ENCODE data around the gene RHO.
"Not testable (repeated sequence)": the region's sequence is repeated elsewhere in the genome, so short reads cannot be mapped to it uniquely, and the experiment has no call there.

DNA sequence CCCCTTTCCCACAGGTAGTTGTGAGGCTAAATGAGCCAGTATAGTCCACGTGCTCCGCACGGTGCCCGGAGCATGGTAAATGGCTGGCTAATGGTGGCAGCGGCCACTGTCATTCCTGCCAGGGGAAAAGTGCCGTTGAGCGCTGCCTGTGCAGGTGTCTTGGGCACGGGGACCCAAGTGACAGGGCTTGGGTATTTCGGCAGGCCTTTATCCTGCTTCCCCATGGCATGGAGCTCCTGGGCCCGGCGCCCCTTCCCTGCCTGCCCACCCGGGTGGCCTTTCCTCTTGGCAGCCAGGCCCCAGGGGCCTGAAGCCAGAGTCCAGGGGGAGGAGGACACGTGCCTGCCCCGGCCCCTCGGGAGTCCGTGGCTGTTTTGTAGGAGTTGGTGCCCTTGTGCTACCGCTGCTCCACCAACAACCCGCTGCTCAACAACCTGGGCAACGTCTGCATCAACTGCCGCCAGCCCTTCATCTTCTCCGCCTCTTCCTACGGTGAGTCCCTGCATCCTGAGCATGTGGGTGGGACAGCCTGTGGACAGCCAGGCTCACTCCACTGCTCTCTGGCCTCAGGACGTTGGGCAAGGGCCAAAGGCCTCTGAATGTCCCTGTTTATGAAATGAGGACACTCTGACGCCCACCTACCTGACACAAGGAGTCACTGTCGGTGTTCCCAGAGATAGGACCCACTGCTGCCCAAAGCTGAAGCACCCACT lies 13.2 kb upstream of the RHO start:
- TF ChIP-seq, protein P1, sequence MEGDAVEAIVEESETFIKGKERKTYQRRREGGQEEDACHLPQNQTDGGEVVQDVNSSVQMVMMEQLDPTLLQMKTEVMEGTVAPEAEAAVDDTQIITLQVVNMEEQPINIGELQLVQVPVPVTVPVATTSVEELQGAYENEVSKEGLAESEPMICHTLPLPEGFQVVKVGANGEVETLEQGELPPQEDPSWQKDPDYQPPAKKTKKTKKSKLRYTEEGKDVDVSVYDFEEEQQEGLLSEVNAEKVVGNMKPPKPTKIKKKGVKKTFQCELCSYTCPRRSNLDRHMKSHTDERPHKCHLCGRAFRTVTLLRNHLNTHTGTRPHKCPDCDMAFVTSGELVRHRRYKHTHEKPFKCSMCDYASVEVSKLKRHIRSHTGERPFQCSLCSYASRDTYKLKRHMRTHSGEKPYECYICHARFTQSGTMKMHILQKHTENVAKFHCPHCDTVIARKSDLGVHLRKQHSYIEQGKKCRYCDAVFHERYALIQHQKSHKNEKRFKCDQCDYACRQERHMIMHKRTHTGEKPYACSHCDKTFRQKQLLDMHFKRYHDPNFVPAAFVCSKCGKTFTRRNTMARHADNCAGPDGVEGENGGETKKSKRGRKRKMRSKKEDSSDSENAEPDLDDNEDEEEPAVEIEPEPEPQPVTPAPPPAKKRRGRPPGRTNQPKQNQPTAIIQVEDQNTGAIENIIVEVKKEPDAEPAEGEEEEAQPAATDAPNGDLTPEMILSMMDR (IDR thresholded peaks at IDR 0.05) = not testable (repeated sequence)
- TF ChIP-seq POLR2A (IDR thresholded peaks at IDR 0.05) = not testable (repeated sequence)

All from body of pancreas (tissue), 4 donors.